ENCODE measurements around the gene PKNOX1. TPM values are rescaled to one million over a fixed set of nuclear protein-coding genes. Genes with fewer than 3 reads are reported as not detected.
A peak's percentile ranks its signal among the peaks of the same experiment; 100 is the strongest.

The PKNOX1 gene
- total RNA-seq, 1 experiment from 2014 or later, result 12.7 TPM

GRCh38 chr21:42973991-42974831, at the start of gene PKNOX1 (continued):
- TF ChIP-seq TCF7L2 (IDR thresholded peaks at IDR 0.05; ENCODE audit: borderline replicate concordance, extremely low read depth, insufficient read depth, insufficient read length), result peak; percentile 68
- peak; percentile 83 for TF ChIP-seq ZBTB33 (IDR thresholded peaks at IDR 0.05; ENCODE audit: extremely low read depth, insufficient replicate concordance, low read length)

- ATAC-seq (no peak), DNase-seq (ENCODE audit: low read depth, low spot score) (no peak)
- Histone ChIP-seq H3K9me3 (ENCODE audit: control insufficient read depth in 1 of 2, insufficient read depth in 1 of 2, low read depth in 1 of 2, low read length in 2 of 2) (no peaks in the 10 kb centered on the region), H4K20me1 (ENCODE audit: insufficient read depth) (no peaks in the 10 kb centered on the region), H3K27ac (ENCODE audit: low read depth, low read length) (peak within 1 kb of the TSS; percentile 67; the same call in 1 of the 2 replicates), H2AFZ (ENCODE audit: low read depth, low read length, poor library complexity, severe bottlenecking) (no peak within 1 kb of the TSS), H3K4me3 (replicated peaks in 1 of 2; ENCODE audit: low read depth in 1 of 2, low read length in 2 of 2) (no peak within 1 kb of the TSS), H3K9me2 (ENCODE audit: insufficient read depth) (no peaks in the 10 kb centered on the region), H3K9ac (ENCODE audit: low read length) (peak within 1 kb of the TSS; percentile 67; the same call in 1 of the 2 replicates), H3K79me2 (ENCODE audit: insufficient read depth, low read length) (no peaks in the 10 kb centered on the region), H3K36me3 (ENCODE audit: control insufficient read depth in 1 of 2, insufficient read depth in 2 of 2, low read length in 2 of 2) (no peaks in the 10 kb centered on the region), H3K27me3 (ENCODE audit: insufficient read depth, low read length) (no peaks in the 10 kb centered on the region), H3K4me2 (ENCODE audit: low read length) (peak within 1 kb of the TSS; percentile 67), H3K4me1 (ENCODE audit: control insufficient read depth in 1 of 2, insufficient read depth in 2 of 2, low read length in 2 of 2) (peaks cover 7 to 13% of the 10 kb centered on the region in 2 experiments; a peak in 3 of 4 replicates)
- POLR2A ChIA-PET, result interaction anchor here (0.6 kb wide), 1 partner anchor 66 kb away, joined by 3 read pairs; no protein-coding TSS in a partner anchor
- RAD21 ChIA-PET (ENCODE audit: low non-redundant PET in 1 of 2, low total read pairs in 2 of 2, uncharacterized antibody in 2 of 2, unreplicated experiment in 2 of 2), result no interaction called here
- CTCF ChIA-PET, result no interaction called here
- no TSS peak for BruUV-seq (replicated peaks)
- TF ChIP-seq YY1 (IDR thresholded peaks at IDR 0.05; ENCODE audit: extremely low read depth, insufficient replicate concordance, low read depth, low read length) (no peak), EZH2 (IDR thresholded peaks at IDR 0.05) (no peak), CTCF (IDR thresholded peaks at IDR 0.05 in 2 of 3, conservative IDR thresholded peaks at IDR 0.05 in 1 of 3; ENCODE audit: borderline replicate concordance in 1 of 3, insufficient read depth in 1 of 3, low read depth in 2 of 3, low read length in 2 of 3) (no peak), EGR1 (IDR thresholded peaks at IDR 0.05; ENCODE audit: low read depth) (no peak), CEBPB (IDR thresholded peaks at IDR 0.05; ENCODE audit: low read depth) (no peak), ELF1 (IDR thresholded peaks at IDR 0.05; ENCODE audit: borderline replicate concordance, low read depth) (no peak), FOSL1 (IDR thresholded peaks at IDR 0.05; ENCODE audit: low read depth) (no peak), SRF (IDR thresholded peaks at IDR 0.05; ENCODE audit: low read depth) (no peak), TCF7L2 (IDR thresholded peaks at IDR 0.05; ENCODE audit: borderline replicate concordance, extremely low read depth, insufficient read depth, insufficient read length) (no peak), JUND (IDR thresholded peaks at IDR 0.05) (no peak), SP1 (IDR thresholded peaks at IDR 0.05; ENCODE audit: low read depth) (no peak), ATF3 (IDR thresholded peaks at IDR 0.05) (no peak), ZBTB33 (IDR thresholded peaks at IDR 0.05; ENCODE audit: extremely low read depth, insufficient replicate concordance, low read length) (no peak), ZNF274 (IDR thresholded peaks at IDR 0.05; ENCODE audit: low read depth, low read length) (no peak)
- intact Hi-C loops (cut with micrococcal nuclease), result no loop called here
These were observed 49.0 kb upstream of the PKNOX1 start, which contains the start of gene ERVH48-1 for GRCh38 chr21:42925114-42925926. TSS of gene ERVH48-1 (minus strand) at chr21:42925630. CDS start at chr21:42919006, 6,624 bp downstream.

Measured in HCT116 (cell line).